ENCODE measurements around the gene TENT4B.

GRCh38 chr16:50272687-50273381 lies 119.7 kb downstream of the TENT4B start:
- no peak for TF ChIP-seq CTCF (IDR thresholded peaks at IDR 0.05)
- no peak for TF ChIP-seq EP300 (IDR thresholded peaks at IDR 0.05)

Measured in upper lobe of left lung (tissue), 4 donors.